Endothelial cell of umbilical vein (primary cell): Measurements from ENCODE around the gene TBC1D4. TPM values are rescaled to one million over a fixed set of nuclear protein-coding genes. Genes with fewer than 3 reads are reported as not detected.
"Not testable (repeated sequence)": the region's sequence is repeated elsewhere in the genome, so short reads cannot be mapped to it uniquely, and the experiment has no call there.

ENCODE experiments used
- BruUV-seq: library from RNA; stranded (reverse); fragments of 400-500 nt; replicated peaks from 2 replicates; lab custom pipeline; 2021; lab: Mats Ljungman, UMichigan
- CTCF ChIA-PET: fragments of 300-600, 350-600 bp; sonication (Branson Sonifier 250); formaldehyde crosslinking; loops from one replicate; lab custom pipeline; 2021; ENCODE audit warnings: antibody characterized with exemption, inconsistent platforms; lab: Charles Lee
- POLR2A ChIA-PET: fragments of 300-600, 350-600 bp; sonication (Branson Sonifier 250); formaldehyde crosslinking; loops from one replicate; lab custom pipeline; 2021; ENCODE audit warnings: antibody characterized with exemption, inconsistent platforms; lab: Charles Lee
- DNase-seq: peaks from one replicate; pipeline ENCODE4 v3.0.0-alpha.2; 2011; ENCODE audit warnings: low read depth, low spot score
- FAIRE-seq: peaks from 2 replicates; lab custom pipeline; 2011; peaks lifted over from hg19 to GRCh38; lab: Jason Lieb, UNC
- H2AFZ ChIP-seq: 2 replicates; pipeline ENCODE4 v1.6.0; 2012; ENCODE audit warnings: low read depth, low read length, control low read depth, inconsistent platforms
- H3K27ac ChIP-seq: 2 replicates; pipeline ENCODE4 v1.5.1; 2011; ENCODE audit warnings: low read depth, mild to moderate bottlenecking, control low read depth, low read length, moderate library complexity; ENCODE audit not compliant: insufficient read depth
- H3K27me3 ChIP-seq, 2 experiments: 2 replicates each; pipeline versions ENCODE4 v1.6.0 to v1.6.1; 2011; ENCODE audit warnings: low read length in 2 of 2, mixed read lengths in 1 of 2; ENCODE audit not compliant: control insufficient read depth in 2 of 2, insufficient read depth in 2 of 2
- H3K36me3 ChIP-seq, 2 experiments: 2 replicates in 1 of 2; 3 replicates in 1 of 2; pipeline ENCODE4 v1.5.1; 2011; ENCODE audit warnings: low read length in 2 of 2, mild to moderate bottlenecking in 1 of 2, moderate library complexity in 1 of 2; ENCODE audit not compliant: control insufficient read depth in 2 of 2, insufficient read depth in 2 of 2; ENCODE audit errors: extremely low read depth in 1 of 2
- H3K4me1 ChIP-seq: 3 replicates; pipeline ENCODE4 v1.5.1; 2011; ENCODE audit warnings: mild to moderate bottlenecking, low read length; ENCODE audit not compliant: control insufficient read depth, insufficient read depth; ENCODE audit errors: extremely low read depth
- H3K4me2 ChIP-seq: 2 replicates; pipeline ENCODE4 v1.6.1; 2011; ENCODE audit warnings: low read length, control low read depth, mixed read lengths; ENCODE audit not compliant: insufficient read depth
- H3K4me3 ChIP-seq, 3 experiments: fragments of 200-600 bp in 1 of 3; sonication (generic), shearing (Covaris generic) in 1 of 3; replicated peaks in 1 of 3; 2 replicates each; pipeline ENCODE4 v1.5.1; 2011 to 2016; ENCODE audit warnings: control low read depth in 3 of 3, low read length in 3 of 3, mild to moderate bottlenecking in 2 of 3, inconsistent platforms in 1 of 3, low read depth in 1 of 3, moderate library complexity in 1 of 3; ENCODE audit not compliant: insufficient read depth in 1 of 3
- H3K79me2 ChIP-seq: 2 replicates; pipeline ENCODE4 v1.6.0; 2012; ENCODE audit warnings: low read length, inconsistent platforms; ENCODE audit not compliant: control insufficient read depth, insufficient read depth
- H3K9ac ChIP-seq: replicated peaks from 2 replicates; pipeline ENCODE3; 2011; ENCODE audit warnings: low read length, control low read depth; ENCODE audit not compliant: insufficient read depth; ENCODE audit errors: extremely low read depth
- H3K9me1 ChIP-seq: replicated peaks from 3 replicates; pipeline ENCODE4 v1.6.0; 2011; ENCODE audit warnings: mild to moderate bottlenecking, low read length; ENCODE audit not compliant: control insufficient read depth, insufficient read depth; ENCODE audit errors: extremely low read depth
- H3K9me3 ChIP-seq: replicated peaks from 2 replicates; pipeline ENCODE4 v1.5.1; 2012; ENCODE audit warnings: low read length, inconsistent platforms; ENCODE audit not compliant: control insufficient read depth, insufficient read depth
- H4K20me1 ChIP-seq: replicated peaks from 2 replicates; pipeline ENCODE3; 2011; ENCODE audit warnings: mild to moderate bottlenecking, low read length; ENCODE audit not compliant: control insufficient read depth, insufficient read depth; ENCODE audit errors: extremely low read depth
- CTCF ChIP-seq, 2 donors: IDR thresholded peaks; 1 replicate in 1 of 2; 2 replicates in 1 of 2; pipeline ENCODE4 v1.5.1; 2011; ENCODE audit warnings: low read length in 2 of 2, mild to moderate bottlenecking in 2 of 2, moderate library complexity in 2 of 2, control low read depth in 1 of 2, inconsistent platforms in 1 of 2, low read depth in 1 of 2; ENCODE audit not compliant: insufficient read depth in 1 of 2; ENCODE audit errors: extremely low read depth in 1 of 2
- EZH2 ChIP-seq: IDR thresholded peaks from 2 replicates; pipeline ENCODE4 v1.6.1; 2012; ENCODE audit warnings: borderline replicate concordance, low read depth, mild to moderate bottlenecking, moderate library complexity, low read length, inconsistent platforms; ENCODE audit not compliant: severe bottlenecking
- FOS ChIP-seq: IDR thresholded peaks from 2 replicates; pipeline ENCODE4 v1.6.1; 2011; ENCODE audit warnings: mild to moderate bottlenecking, low read length, moderate library complexity, borderline replicate concordance; ENCODE audit not compliant: insufficient read depth
- GATA2 ChIP-seq: IDR thresholded peaks from 2 replicates; pipeline ENCODE4 v1.7.0; 2011; ENCODE audit warnings: low read depth, mild to moderate bottlenecking, moderate library complexity, mixed read lengths, low read length; ENCODE audit not compliant: insufficient read length, insufficient read depth
- JUN ChIP-seq: IDR thresholded peaks from 2 replicates; pipeline ENCODE4 v1.6.1; 2011; ENCODE audit warnings: borderline replicate concordance, low read depth; ENCODE audit not compliant: insufficient read length, insufficient read depth
- MAX ChIP-seq: IDR thresholded peaks from 2 replicates; pipeline ENCODE4 v1.6.1; 2011; ENCODE audit not compliant: insufficient read depth, insufficient read length
- MYC ChIP-seq: IDR thresholded peaks from one replicate; pipeline ENCODE4 v1.6.1; 2011; ENCODE audit warnings: mild to moderate bottlenecking, low read depth, low read length
- POLR2A ChIP-seq: IDR thresholded peaks from 2 replicates; pipeline ENCODE4 v1.6.1; 2012; ENCODE audit warnings: low read depth, mild to moderate bottlenecking, control low read depth, low read length
- POLR2AphosphoS5 ChIP-seq: IDR thresholded peaks from 2 replicates; pipeline ENCODE4 v1.6.1; 2012; ENCODE audit warnings: low read depth, mild to moderate bottlenecking, control low read depth, low read length, moderate library complexity; ENCODE audit not compliant: insufficient read depth
- dilution Hi-C: fragments of 300-500 bp; cut with MboI; formaldehyde crosslinking; loops from one replicate; pipeline ENCODE4 v1.15.0; 2019; ENCODE audit warnings: low sequenced_read_pairs; ENCODE audit not compliant: extremely low pct_ligation_motif_present
- intact Hi-C: fragments of 100-400 bp; cut with micrococcal nuclease; formaldehyde crosslinking; loops from one replicate; pipeline ENCODE4 v1.10.0; 2022
- polyA plus RNA-seq, 4 experiments: library from polyadenylated mRNA; depleted of rRNA in 3 of 4; stranded (reverse) in 3 of 4; unstranded in 1 of 4; fragments of >200 nt; gene quantifications; 2 replicates each; pipeline versions ENCODE4 v1.2.1 to v1.2.3, GENCODE V29; 2011 to 2012; ENCODE audit warnings: missing spikeins in 1 of 4
- total RNA-seq: library from RNA; stranded (reverse); gene quantifications from 2 replicates; pipeline ENCODE4 v1.2.3, GENCODE V29; 2021

Gene TBC1D4
- total and polyA plus RNA-seq, 2 donors (not counting 3 experiments of a cell fraction or from before 2014, with no cell fraction given): 58.3 to 81.0 TPM

GRCh38 chr13:75240240-75240639 is 241.7 kb downstream of the TBC1D4 start:
- H2AFZ ChIP-seq, H3K4me2 ChIP-seq, dilution Hi-C loops, H3K27ac ChIP-seq, H4K20me1 ChIP-seq, H3K4me1 ChIP-seq, POLR2A ChIA-PET, intact Hi-C loops, H3K36me3 ChIP-seq, H3K27me3 ChIP-seq, H3K79me2 ChIP-seq, BruUV-seq, H3K9me1 ChIP-seq, H3K4me3 ChIP-seq, CTCF ChIA-PET, H3K9me3 ChIP-seq, FAIRE-seq, DNase-seq, H3K9ac ChIP-seq: not testable (repeated sequence)

GRCh38 chr13:75236774-75237173 is 245.2 kb downstream of the TBC1D4 start:
- ChIA-PET CTCF (no interaction called here), POLR2A (interaction anchor here (0.6 kb wide), 1 partner anchor 539 kb away, joined by 3 read pairs; no protein-coding TSS in a partner anchor)
- Histone ChIP-seq H3K9ac (no peak overlapping the region), H3K9me1 (no peaks in the 10 kb centered on the region), H3K4me2 (no peak overlapping the region), H3K27ac (no peak overlapping the region), H2AFZ (no peak overlapping the region), H3K27me3 (no peaks in the 10 kb centered on the region), H4K20me1 (no peaks in the 10 kb centered on the region), H3K9me3 (no peaks in the 10 kb centered on the region), H3K36me3 (no peaks in the 10 kb centered on the region), H3K4me3 (no peak overlapping the region), H3K4me1 (no peaks in the 10 kb centered on the region), H3K79me2 (no peaks in the 10 kb centered on the region)
- intact Hi-C loops (no loop called here), dilution Hi-C loops (no loop called here)
- no TSS peak for BruUV-seq
- FAIRE-seq (no peak), DNase-seq (no peak)
- TF ChIP-seq POLR2AphosphoS5 (no peak), MAX (no peak), CTCF (IDR thresholded peaks at IDR 0.05; ENCODE audit: extremely low read depth in 1 of 2, insufficient read depth in 1 of 2, low read depth in 1 of 2, low read length in 2 of 2) (no peak), GATA2 (no peak), JUN (no peak), POLR2A (no peak), EZH2 (no peak), MYC (no peak), FOS (no peak)
